GM12878 (cell line): ENCODE data around the gene NLGN4X. TPM values are rescaled to one million over a fixed set of nuclear protein-coding genes. Genes with fewer than 3 reads are reported as not detected.

Experiments
- ATAC-seq: fragments of 200-7000 bp; cut with Tn5 transposase; 3 replicates; pipeline ENCODE4 v1.9.1; 2020; ENCODE audit warnings: mild to moderate bottlenecking, moderate library complexity
- BruUV-seq: library from RNA; stranded (reverse); fragments of 400-500 nt; replicated peaks from 2 replicates; lab custom pipeline; 2021; lab: Mats Ljungman, UMichigan
- CTCF ChIA-PET: fragments of 300-600 bp; sonication (Branson Sonifier 250); formaldehyde crosslinking; extraction: SDS; loops from one replicate; lab custom pipeline; 2021; ENCODE audit warnings: inconsistent platforms; lab: Yijun Ruan, JAX
- POLR2A ChIA-PET: fragments of 350-600 bp; formaldehyde crosslinking; extraction: SDS; loops from one replicate; lab custom pipeline; 2021; ENCODE audit warnings: inconsistent platforms; lab: Charles Lee
- RAD21 ChIA-PET: fragments of 300-600 bp; sonication (Branson Sonifier 250); formaldehyde crosslinking; loops from one replicate; lab custom pipeline; 2023; ENCODE audit warnings: antibody characterized with exemption; ENCODE audit not compliant: unreplicated experiment; lab: Charles Lee
- SMC1A ChIA-PET: fragments of 300-600 bp; sonication (Branson Sonifier 250); formaldehyde crosslinking; loops from one replicate; lab custom pipeline; 2023; ENCODE audit not compliant: unreplicated experiment, uncharacterized antibody; lab: Charles Lee
- DNase-seq: peaks from one replicate; pipeline ENCODE4 v3.0.0-alpha.2; 2011; ENCODE audit warnings: low read depth, low spot score
- FAIRE-seq: peaks from 3 replicates; lab custom pipeline; 2011; peaks lifted over from hg19 to GRCh38; lab: Jason Lieb, UNC
- H2AFZ ChIP-seq: 2 replicates; pipeline ENCODE4 v1.6.0; 2011; ENCODE audit warnings: low read depth, low read length, control low read depth; ENCODE audit not compliant: control insufficient read depth
- H3K27ac ChIP-seq: 2 replicates; pipeline ENCODE4 v1.5.1; 2011; ENCODE audit warnings: control low read depth; ENCODE audit not compliant: control insufficient read depth, insufficient read depth
- H3K27me3 ChIP-seq, 2 experiments: replicated peaks in 1 of 2; 2 replicates each; pipeline versions ENCODE4 v1.6.0 to v1.6.1; 2011; ENCODE audit warnings: low read length in 1 of 2; ENCODE audit not compliant: control insufficient read depth in 2 of 2, insufficient read depth in 2 of 2
- H3K36me3 ChIP-seq, 2 experiments: 2 replicates each; pipeline ENCODE4 v1.5.1; 2011; ENCODE audit warnings: low read length in 1 of 2; ENCODE audit not compliant: control insufficient read depth in 2 of 2, insufficient read depth in 2 of 2
- H3K4me1 ChIP-seq: 2 replicates; pipeline ENCODE4 v1.6.1; 2011; ENCODE audit warnings: mild to moderate bottlenecking, low read length, moderate library complexity, mixed read lengths; ENCODE audit not compliant: control insufficient read depth, insufficient read depth
- H3K4me2 ChIP-seq: 2 replicates; pipeline ENCODE4 v1.6.0; 2011; ENCODE audit warnings: control low read depth; ENCODE audit not compliant: control insufficient read depth, insufficient read depth
- H3K4me3 ChIP-seq: fragments of 200-600 bp; sonication (generic); 2 replicates; pipeline ENCODE4 v1.5.1; 2016
- H3K79me2 ChIP-seq: 2 replicates; pipeline ENCODE4 v1.6.0; 2011; ENCODE audit warnings: low read length; ENCODE audit not compliant: control insufficient read depth, insufficient read depth
- H3K9ac ChIP-seq: 2 replicates; pipeline ENCODE4 v1.8.0; 2011; ENCODE audit warnings: low read length, control low read depth, mixed read lengths; ENCODE audit not compliant: control insufficient read depth, insufficient read depth
- H3K9me3 ChIP-seq: replicated peaks from 3 replicates; pipeline ENCODE4 v1.5.1; 2011; ENCODE audit warnings: mild to moderate bottlenecking, low read length; ENCODE audit not compliant: control insufficient read depth, insufficient read depth
- H4K20me1 ChIP-seq: 2 replicates; pipeline ENCODE4 v1.6.0; 2011; ENCODE audit not compliant: control insufficient read depth, insufficient read depth
- CHD1 ChIP-seq: IDR thresholded peaks from 2 replicates; pipeline ENCODE4 v1.6.1; 2012; ENCODE audit warnings: low read depth, low read length, improper control_type of control experiment
- ESRRA ChIP-seq: IDR thresholded peaks from 2 replicates; pipeline ENCODE4 v1.6.1; 2012; ENCODE audit warnings: mild to moderate bottlenecking, low read length, improper control_type of control experiment
- ETV6 ChIP-seq, 2 experiments: fragments of 450-650 bp in 1 of 2; IDR thresholded peaks in 1 of 2; conservative IDR thresholded peaks in 1 of 2; 2 replicates each; pipeline ENCODE4 v1.6.1; 2014; ENCODE audit warnings: antibody characterized with exemption in 1 of 2, borderline replicate concordance in 1 of 2, low read depth in 1 of 2, mild to moderate bottlenecking in 1 of 2, moderate library complexity in 1 of 2
- IKZF2 ChIP-seq, 2 experiments: fragments of 450-650 bp; IDR thresholded peaks; 2 replicates each; pipeline ENCODE4 v1.6.1; 2017; ENCODE audit warnings: mild to moderate bottlenecking in 2 of 2, moderate library complexity in 2 of 2
- PBX3 ChIP-seq: IDR thresholded peaks from 2 replicates; pipeline ENCODE4 v1.6.1; 2011; ENCODE audit warnings: mild to moderate bottlenecking, low read depth, low read length, moderate library complexity; ENCODE audit not compliant: insufficient replicate concordance
- POU2F2 ChIP-seq: IDR thresholded peaks from 3 replicates; pipeline ENCODE4 v1.6.1; 2011; ENCODE audit warnings: low read depth, mild to moderate bottlenecking, low read length, borderline replicate concordance
- RCOR1 ChIP-seq: conservative IDR thresholded peaks from 2 replicates; pipeline ENCODE4 v1.6.1; 2012; ENCODE audit warnings: low read depth, low read length, improper control_type of control experiment
- SMARCA5 ChIP-seq: fragments of 450-650 bp; IDR thresholded peaks from 2 replicates; pipeline ENCODE4 v1.6.1; 2017; ENCODE audit warnings: mild to moderate bottlenecking
- USF1 ChIP-seq: IDR thresholded peaks from 2 replicates; pipeline ENCODE4 v1.6.1; 2011; ENCODE audit warnings: borderline replicate concordance, low read depth, mild to moderate bottlenecking, moderate library complexity, mixed read lengths, low read length; ENCODE audit not compliant: insufficient read depth; ENCODE audit errors: extremely low read length
- ZBTB11 ChIP-seq: fragments of 450-650 bp; formaldehyde crosslinking; IDR thresholded peaks from 2 replicates; pipeline ENCODE4 v1.5.0; 2022; ENCODE audit warnings: mild to moderate bottlenecking, missing genetic modification characterization
- ZBTB4 ChIP-seq: fragments of 450-650 bp; formaldehyde crosslinking; IDR thresholded peaks from 2 replicates; pipeline ENCODE4 v1.4.0; 2022; ENCODE audit warnings: mild to moderate bottlenecking, moderate library complexity
- ZNF384 ChIP-seq: IDR thresholded peaks from 2 replicates; pipeline ENCODE4 v1.6.1; 2012; ENCODE audit warnings: low read depth, mild to moderate bottlenecking, low read length, improper control_type of control experiment, borderline replicate concordance
- WGBS: methylation state at CpG from one replicate; pipeline ENCODE4 v1.1.6; 2016; ENCODE audit warnings: low lambda C conversion rate; ENCODE audit not compliant: insufficient replicate concordance, insufficient coverage; ENCODE audit errors: missing lambda C conversion rate; 5-methylcytosine and 5-hydroxymethylcytosine counted together
- in situ Hi-C: fragments of 300-500 bp; cut with MboI; formaldehyde crosslinking; loops from 9 replicates; pipeline ENCODE4 v1.14.3; 2018; ENCODE audit warnings: mixed read lengths
- intact Hi-C: fragments of 100-400 bp; cut with micrococcal nuclease; formaldehyde crosslinking; loops from one replicate; pipeline ENCODE4 v1.14.2; 2022; ENCODE audit not compliant: unreplicated experiment
- polyA plus RNA-seq, 11 experiments: library from polyadenylated mRNA; depleted of rRNA in 4 of 11; unstranded in 6 of 11; stranded (reverse) in 5 of 11; fragments of >200 nt; fragmentation: Nextera tagmentation in 4 of 11; fragmentation: Illumina TruSeq in 1 of 11; extraction: Ambion mirVana in 4 of 11; extraction: Trizol in 1 of 11; gene quantifications; 1 replicate in 1 of 11; 2 replicates in 10 of 11; pipeline versions ENCODE4 v1.2.1 to v1.2.3, GENCODE V29; 2011 to 2016; ENCODE audit warnings: inconsistent platforms in 2 of 11, missing spikeins in 2 of 11, low read depth in 1 of 11
- total RNA-seq, 4 experiments: library from RNA; depleted of rRNA in 3 of 4; stranded (reverse); fragments of >200 nt in 3 of 4; fragmentation: Illumina TruSeq in 1 of 4; extraction: Trizol in 1 of 4; gene quantifications; 2 replicates each; pipeline versions ENCODE4 v1.2.1 to v1.2.3, GENCODE V29; 2013 to 2021

NLGN4X gene
- total and polyA plus RNA-seq, 10 of the 15 experiments (the other 5 are each of a cell fraction or from before 2014, with no cell fraction given) = 0.02 to 1.5 (median 0.09) TPM; not detected in 2

- TF ChIP-seq ZBTB4 (CRISPR knock-in tag) (no peak), SMARCA5 (no peak)
Measured at GRCh38 chrX:6026429-6026828, 202.2 kb downstream of the NLGN4X start (continued).

GRCh38 chrX:6024204-6024603 lies 204.5 kb downstream of the NLGN4X start:
- WGBS = 27% methylated on average over 4 of the region's 4 CpGs
- H3K27ac ChIP-seq = no peak overlapping the region
- H4K20me1 ChIP-seq = no peaks in the 10 kb centered on the region
- ChIA-PET SMC1A (no interaction called here), POLR2A (no interaction called here), CTCF (interaction anchor here (1.0 to 1.3 kb wide), 2 partner anchors 72 to 105 kb away, joined by 3 read pairs; no protein-coding TSS in a partner anchor), RAD21 (no interaction called here)
- no peak overlapping the region for H3K4me3 ChIP-seq
- intact Hi-C loops = no loop called here
- no peak overlapping the region for H3K9ac ChIP-seq
- no peaks in the 10 kb centered on the region for H3K79me2 ChIP-seq
- no peak for ATAC-seq
- in situ Hi-C loops = loop anchor here (5.0 kb wide), 1 partner anchor 1903 kb away; the partner anchor contains the start of gene PNPLA4
- no peak for DNase-seq
- H2AFZ ChIP-seq = no peak overlapping the region
- no peaks in the 10 kb centered on the region for H3K27me3 ChIP-seq
- no TSS peak for BruUV-seq
- H3K9me3 ChIP-seq = no peaks in the 10 kb centered on the region
- no peaks in the 10 kb centered on the region for H3K36me3 ChIP-seq
- H3K4me1 ChIP-seq = no peaks in the 10 kb centered on the region
- H3K4me2 ChIP-seq = no peak overlapping the region
- FAIRE-seq = no peak
- no peak for TF ChIP-seq ZBTB11
- TF ChIP-seq ESRRA = no peak
- TF ChIP-seq RCOR1 = no peak
- TF ChIP-seq ZNF384 = no peak
- no peak for TF ChIP-seq ETV6 (conservative IDR thresholded peaks at IDR 0.05 in 1 of 2, IDR thresholded peaks at IDR 0.05 in 1 of 2; ENCODE audit: borderline replicate concordance in 1 of 2, low read depth in 1 of 2)
- TF ChIP-seq PBX3 = no peak
- no peak for TF ChIP-seq IKZF2 (IDR thresholded peaks at IDR 0.05)
- no peak for TF ChIP-seq USF1
- no peak for TF ChIP-seq POU2F2
- TF ChIP-seq CHD1 = no peak
